ENCODE measurements around the gene HOXC10. TPM values are rescaled to one million over a fixed set of nuclear protein-coding genes. Genes with fewer than 3 reads are reported as not detected.
A peak's percentile ranks its signal among the peaks of the same experiment; 100 is the strongest.

The HOXC10 gene
- total and polyA plus RNA-seq, 10 of the 15 experiments (the other 5 are each of a cell fraction or from before 2014, with no cell fraction given): 0.59 TPM; not detected in 9

DNA sequence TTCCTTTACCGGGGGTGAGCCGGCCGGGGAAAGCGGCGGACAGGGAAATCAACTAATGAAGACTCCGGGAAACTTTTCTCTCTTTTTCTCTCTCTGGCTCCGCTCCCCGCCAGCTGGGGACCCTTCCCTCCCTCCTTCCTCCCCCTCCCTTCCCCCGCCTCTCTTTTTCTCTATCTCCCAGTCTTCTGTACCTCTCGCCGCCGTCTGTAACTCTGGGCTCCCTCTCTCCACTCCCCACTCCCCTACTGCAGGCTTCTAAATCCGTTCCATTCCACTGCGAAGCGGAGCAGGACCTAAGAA lies 18.9 kb upstream of the HOXC10 start:
- RAD21 ChIA-PET (ENCODE audit: unreplicated experiment): no interaction called here
- FAIRE-seq: no peak
- no peak overlapping the region for H3K4me2 ChIP-seq (ENCODE audit: control insufficient read depth, insufficient read depth)
- no peak for ATAC-seq
- intact Hi-C loops (cut with micrococcal nuclease; ENCODE audit: unreplicated experiment): no loop called here
- H2AFZ ChIP-seq (ENCODE audit: control insufficient read depth, low read depth, low read length): no peak overlapping the region
- H3K36me3 ChIP-seq (ENCODE audit: control insufficient read depth in 2 of 2, insufficient read depth in 2 of 2, low read length in 1 of 2): no peaks in the 10 kb centered on the region
- no TSS peak for BruUV-seq (replicated peaks)
- no peaks in the 10 kb centered on the region for H3K4me1 ChIP-seq (ENCODE audit: control insufficient read depth, insufficient read depth, low read length)
- H3K79me2 ChIP-seq (ENCODE audit: control insufficient read depth, insufficient read depth, low read length): no peaks in the 10 kb centered on the region
- no peak overlapping the region for H3K27ac ChIP-seq (ENCODE audit: control insufficient read depth, insufficient read depth)
- no peaks in the 10 kb centered on the region; the same call in 1 of the 2 replicates for H4K20me1 ChIP-seq (ENCODE audit: control insufficient read depth, insufficient read depth)
- H3K4me3 ChIP-seq: no peak overlapping the region
- 5% methylated on average over 14 of the region's 15 CpGs for WGBS (ENCODE audit: insufficient coverage, insufficient replicate concordance, low lambda C conversion rate, missing lambda C conversion rate)
- H3K27me3 ChIP-seq (replicated peaks in 1 of 2; ENCODE audit: control insufficient read depth in 2 of 2, insufficient read depth in 2 of 2, low read length in 1 of 2): peaks cover 31 to 62% of the 10 kb centered on the region in 2 experiments
- POLR2A ChIA-PET: no interaction called here
- DNase-seq (ENCODE audit: low read depth, low spot score): no peak
- SMC1A ChIA-PET (ENCODE audit: uncharacterized antibody, unreplicated experiment): no interaction called here
- CTCF ChIA-PET: no interaction called here
- in situ Hi-C loops (cut with MboI): no loop called here
- H3K9me3 ChIP-seq (replicated peaks; ENCODE audit: control insufficient read depth, insufficient read depth, low read length): no peaks in the 10 kb centered on the region
- TF ChIP-seq FOS (IDR thresholded peaks at IDR 0.05; ENCODE audit: borderline replicate concordance, extremely low read depth, insufficient read length): no peak
- TF ChIP-seq, protein P1, sequence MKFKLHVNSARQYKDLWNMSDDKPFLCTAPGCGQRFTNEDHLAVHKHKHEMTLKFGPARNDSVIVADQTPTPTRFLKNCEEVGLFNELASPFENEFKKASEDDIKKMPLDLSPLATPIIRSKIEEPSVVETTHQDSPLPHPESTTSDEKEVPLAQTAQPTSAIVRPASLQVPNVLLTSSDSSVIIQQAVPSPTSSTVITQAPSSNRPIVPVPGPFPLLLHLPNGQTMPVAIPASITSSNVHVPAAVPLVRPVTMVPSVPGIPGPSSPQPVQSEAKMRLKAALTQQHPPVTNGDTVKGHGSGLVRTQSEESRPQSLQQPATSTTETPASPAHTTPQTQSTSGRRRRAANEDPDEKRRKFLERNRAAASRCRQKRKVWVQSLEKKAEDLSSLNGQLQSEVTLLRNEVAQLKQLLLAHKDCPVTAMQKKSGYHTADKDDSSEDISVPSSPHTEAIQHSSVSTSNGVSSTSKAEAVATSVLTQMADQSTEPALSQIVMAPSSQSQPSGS (IDR thresholded peaks at IDR 0.05; ENCODE audit: low read length): no peak
- TF ChIP-seq CBX5 (IDR thresholded peaks at IDR 0.05; ENCODE audit: low read depth): no peak
- no peak overlapping the region for H3K9ac ChIP-seq (ENCODE audit: control insufficient read depth, insufficient read depth, low read length)

DNA sequence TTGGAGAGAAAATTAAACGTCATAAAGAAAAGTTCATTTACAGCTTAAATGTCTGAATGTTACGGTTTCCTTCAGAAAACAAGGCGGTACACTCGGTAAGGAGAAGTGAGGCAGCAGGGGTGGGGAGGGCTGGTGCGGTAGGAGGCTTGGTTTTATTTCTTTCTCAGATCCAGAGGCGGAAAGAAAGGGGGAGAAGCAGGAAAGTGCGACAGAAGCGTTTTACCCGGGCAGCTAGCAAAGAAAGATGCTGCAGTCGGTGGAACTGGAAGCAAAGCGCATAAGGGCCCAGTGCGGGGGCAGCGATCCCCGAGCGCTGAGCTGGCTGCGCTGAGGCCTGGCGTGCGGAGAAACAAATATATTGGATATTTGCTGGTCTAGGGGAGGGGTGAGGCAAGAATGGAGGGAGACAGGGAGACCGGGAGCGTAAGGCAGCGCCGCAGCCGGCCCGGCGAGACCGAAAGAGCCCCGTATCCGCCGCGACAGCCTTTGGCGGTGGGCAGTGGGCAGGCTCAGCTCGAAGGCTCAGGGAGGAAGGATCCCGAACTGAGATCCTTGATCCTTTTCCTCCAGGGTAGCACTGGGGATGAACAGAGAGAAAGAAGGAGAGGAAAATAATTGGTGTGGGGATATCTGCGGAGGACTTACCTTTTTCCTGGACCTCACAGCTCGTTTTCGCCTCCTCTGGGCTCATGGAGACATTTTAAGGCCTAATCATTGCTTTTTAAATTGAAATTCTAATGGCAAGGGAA lies 18.4 kb upstream of the HOXC10 start:
- Histone ChIP-seq H3K9me3 (replicated peaks; ENCODE audit: control insufficient read depth, insufficient read depth, low read length) (no peaks in the 10 kb centered on the region), H3K36me3 (ENCODE audit: control insufficient read depth in 2 of 2, insufficient read depth in 2 of 2, low read length in 1 of 2) (no peaks in the 10 kb centered on the region), H3K4me1 (ENCODE audit: control insufficient read depth, insufficient read depth, low read length) (no peaks in the 10 kb centered on the region), H4K20me1 (ENCODE audit: control insufficient read depth, insufficient read depth) (no peaks in the 10 kb centered on the region; the same call in 1 of the 2 replicates), H3K4me3 (no peak overlapping the region), H2AFZ (ENCODE audit: control insufficient read depth, low read depth, low read length) (no peak overlapping the region), H3K4me2 (ENCODE audit: control insufficient read depth, insufficient read depth) (no peak overlapping the region), H3K27me3 (replicated peaks in 1 of 2; ENCODE audit: control insufficient read depth in 2 of 2, insufficient read depth in 2 of 2, low read length in 1 of 2) (peaks cover 27 to 59% of the 10 kb centered on the region in 2 experiments), H3K27ac (ENCODE audit: control insufficient read depth, insufficient read depth) (no peak overlapping the region), H3K79me2 (ENCODE audit: control insufficient read depth, insufficient read depth, low read length) (no peaks in the 10 kb centered on the region), H3K9ac (ENCODE audit: control insufficient read depth, insufficient read depth, low read length) (no peak overlapping the region)
- ChIA-PET POLR2A (no interaction called here), CTCF (no interaction called here), RAD21 (ENCODE audit: unreplicated experiment) (no interaction called here), SMC1A (ENCODE audit: uncharacterized antibody, unreplicated experiment) (no interaction called here)
- FAIRE-seq: no peak
- BruUV-seq (replicated peaks): no TSS peak
- intact Hi-C loops (cut with micrococcal nuclease; ENCODE audit: unreplicated experiment): no loop called here
- in situ Hi-C loops (cut with MboI): no loop called here
- no peak for DNase-seq (ENCODE audit: low read depth, low spot score)
- no peak for ATAC-seq
- 29% methylated on average over 36 of the region's 36 CpGs for WGBS (ENCODE audit: insufficient coverage, insufficient replicate concordance, low lambda C conversion rate, missing lambda C conversion rate)
- TF ChIP-seq SUZ12 (IDR thresholded peaks at IDR 0.05; ENCODE audit: unreplicated experiment) (peak; percentile 36), BCL11A (IDR thresholded peaks at IDR 0.05; ENCODE audit: low read depth, low read length) (no peak), TAF1 (IDR thresholded peaks at IDR 0.05; ENCODE audit: borderline replicate concordance, low read depth, low read length) (no peak)
- TF ChIP-seq, protein P2, sequence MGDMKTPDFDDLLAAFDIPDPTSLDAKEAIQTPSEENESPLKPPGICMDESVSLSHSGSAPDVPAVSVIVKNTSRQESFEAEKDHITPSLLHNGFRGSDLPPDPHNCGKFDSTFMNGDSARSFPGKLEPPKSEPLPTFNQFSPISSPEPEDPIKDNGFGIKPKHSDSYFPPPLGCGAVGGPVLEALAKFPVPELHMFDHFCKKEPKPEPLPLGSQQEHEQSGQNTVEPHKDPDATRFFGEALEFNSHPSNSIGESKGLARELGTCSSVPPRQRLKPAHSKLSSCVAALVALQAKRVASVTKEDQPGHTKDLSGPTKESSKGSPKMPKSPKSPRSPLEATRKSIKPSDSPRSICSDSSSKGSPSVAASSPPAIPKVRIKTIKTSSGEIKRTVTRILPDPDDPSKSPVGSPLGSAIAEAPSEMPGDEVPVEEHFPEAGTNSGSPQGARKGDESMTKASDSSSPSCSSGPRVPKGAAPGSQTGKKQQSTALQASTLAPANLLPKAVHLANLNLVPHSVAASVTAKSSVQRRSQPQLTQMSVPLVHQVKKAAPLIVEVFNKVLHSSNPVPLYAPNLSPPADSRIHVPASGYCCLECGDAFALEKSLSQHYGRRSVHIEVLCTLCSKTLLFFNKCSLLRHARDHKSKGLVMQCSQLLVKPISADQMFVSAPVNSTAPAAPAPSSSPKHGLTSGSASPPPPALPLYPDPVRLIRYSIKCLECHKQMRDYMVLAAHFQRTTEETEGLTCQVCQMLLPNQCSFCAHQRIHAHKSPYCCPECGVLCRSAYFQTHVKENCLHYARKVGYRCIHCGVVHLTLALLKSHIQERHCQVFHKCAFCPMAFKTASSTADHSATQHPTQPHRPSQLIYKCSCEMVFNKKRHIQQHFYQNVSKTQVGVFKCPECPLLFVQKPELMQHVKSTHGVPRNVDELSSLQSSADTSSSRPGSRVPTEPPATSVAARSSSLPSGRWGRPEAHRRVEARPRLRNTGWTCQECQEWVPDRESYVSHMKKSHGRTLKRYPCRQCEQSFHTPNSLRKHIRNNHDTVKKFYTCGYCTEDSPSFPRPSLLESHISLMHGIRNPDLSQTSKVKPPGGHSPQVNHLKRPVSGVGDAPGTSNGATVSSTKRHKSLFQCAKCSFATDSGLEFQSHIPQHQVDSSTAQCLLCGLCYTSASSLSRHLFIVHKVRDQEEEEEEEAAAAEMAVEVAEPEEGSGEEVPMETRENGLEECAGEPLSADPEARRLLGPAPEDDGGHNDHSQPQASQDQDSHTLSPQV (IDR thresholded peaks at IDR 0.05): no peak
